A549 (cell line): ENCODE data around the gene LOXL1. TPM values are rescaled to one million over a fixed set of nuclear protein-coding genes. Genes with fewer than 3 reads are reported as not detected.

ENCODE experiments used
- ATAC-seq, 2 experiments: fragments of 200-7000 bp in 1 of 2; fragments of >200 bp in 1 of 2; cut with Nextera tagmentation in 1 of 2; cut with Tn5 transposase in 1 of 2; 3 replicates each; pipeline versions ENCODE4 v1.8.0 to v1.9.1; 2018 to 2020; ENCODE audit warnings: mild to moderate bottlenecking in 1 of 2, moderate library complexity in 1 of 2
- CTCF ChIA-PET: fragments of 300-600 bp; sonication (Branson Sonifier 250); formaldehyde crosslinking; extraction: SDS; loops from one replicate; lab custom pipeline; 2021; ENCODE audit warnings: antibody characterized with exemption, inconsistent platforms; lab: Yijun Ruan, JAX
- POLR2A ChIA-PET: fragments of 350-600 bp; formaldehyde crosslinking; extraction: SDS; loops from one replicate; lab custom pipeline; 2021; ENCODE audit warnings: antibody characterized with exemption, inconsistent platforms; lab: Yijun Ruan, JAX
- DNase-seq, 2 experiments: peaks; one replicate each; pipeline versions ENCODE4 v3.0.0 to v3.0.0-alpha.2; 2011 to 2016; ENCODE audit warnings: low read depth in 1 of 2, low spot score in 1 of 2
- FAIRE-seq: peaks from 2 replicates; lab custom pipeline; 2011; peaks lifted over from hg19 to GRCh38; lab: Jason Lieb, UNC
- H3K27ac ChIP-seq, 2 experiments: fragments of >200 bp; sonication (Bioruptor Twin); formaldehyde crosslinking; 3 replicates each; pipeline ENCODE4 v1.5.1; 2016 to 2017
- H3K4me1 ChIP-seq: fragments of >200 bp; sonication (Bioruptor Twin); formaldehyde crosslinking; 3 replicates; pipeline ENCODE4 v1.6.1; 2016
- H3K4me2 ChIP-seq: fragments of >200 bp; sonication (Bioruptor Twin); formaldehyde crosslinking; 3 replicates; pipeline ENCODE4 v1.6.1; 2016
- H3K4me3 ChIP-seq: fragments of >200 bp; sonication (Bioruptor Twin); formaldehyde crosslinking; 3 replicates; pipeline ENCODE4 v1.5.1; 2016
- H3K9me3 ChIP-seq: fragments of >200 bp; sonication (Bioruptor Twin); formaldehyde crosslinking; 3 replicates; pipeline ENCODE4 v1.6.1; 2016
- BHLHE40 ChIP-seq: IDR thresholded peaks from 2 replicates; pipeline ENCODE4 v1.6.1; 2012; ENCODE audit warnings: low read depth, low read length, inconsistent platforms
- CBX2 ChIP-seq: fragments of 200-600 bp; sonication (generic); IDR thresholded peaks from 2 replicates; pipeline ENCODE4 v1.6.1; 2016; ENCODE audit warnings: low read depth, mild to moderate bottlenecking, borderline replicate concordance
- CBX8 ChIP-seq: fragments of 200-600 bp; sonication (generic); IDR thresholded peaks from 2 replicates; pipeline ENCODE4 v1.6.1; 2016
- EHMT2 ChIP-seq: fragments of 200-600 bp; sonication (generic); IDR thresholded peaks from 2 replicates; pipeline ENCODE4 v1.6.1; 2016; ENCODE audit warnings: antibody characterized with exemption, low read depth, mild to moderate bottlenecking, moderate library complexity
- ESRRA ChIP-seq: fragments of 150-350 bp; IDR thresholded peaks from 2 replicates; pipeline ENCODE4 v1.6.1; 2014; ENCODE audit warnings: mild to moderate bottlenecking, low read length, borderline replicate concordance
- FOSB ChIP-seq: fragments of 250-450 bp; sonication (Bioruptor Pico); IDR thresholded peaks from 2 replicates; pipeline ENCODE4 v1.5.0; 2020; ENCODE audit warnings: mild to moderate bottlenecking, moderate library complexity
- FOSL2 ChIP-seq, 2 experiments: fragments of 450-650 bp in 1 of 2; fragments of >200 bp in 1 of 2; sonication (Bioruptor Twin) in 1 of 2; formaldehyde crosslinking; IDR thresholded peaks; 2 replicates each; pipeline versions ENCODE4 v1.5.0 to v1.6.1; 2016 to 2020; ENCODE audit warnings: mild to moderate bottlenecking in 1 of 2, moderate library complexity in 1 of 2
- FOXS1 ChIP-seq: fragments of 250-450 bp; sonication (Bioruptor Pico); IDR thresholded peaks from 2 replicates; pipeline ENCODE4 v1.5.0; 2020; ENCODE audit warnings: mild to moderate bottlenecking, moderate library complexity
- HES2 ChIP-seq: fragments of >200 bp; sonication (Bioruptor Twin); formaldehyde crosslinking; IDR thresholded peaks from 2 replicates; pipeline ENCODE4 v1.6.1; 2016
- HOXA7 ChIP-seq: fragments of 250-450 bp; sonication (Bioruptor Pico); IDR thresholded peaks from 2 replicates; pipeline ENCODE4 v1.5.0; 2020; ENCODE audit warnings: mild to moderate bottlenecking, moderate library complexity
- HOXB13 ChIP-seq: fragments of 250-450 bp; sonication (Bioruptor Pico); IDR thresholded peaks from 2 replicates; pipeline ENCODE4 v1.5.0; 2020; ENCODE audit warnings: low read depth, mild to moderate bottlenecking, moderate library complexity
- HOXB5 ChIP-seq: fragments of 250-450 bp; sonication (Bioruptor Pico); IDR thresholded peaks from 2 replicates; pipeline ENCODE4 v1.5.0; 2020; ENCODE audit warnings: mild to moderate bottlenecking, moderate library complexity
- JUN ChIP-seq, 2 experiments: fragments of >200 bp; sonication (Bioruptor Twin); formaldehyde crosslinking; IDR thresholded peaks; 2 replicates in 1 of 2; 3 replicates in 1 of 2; pipeline ENCODE4 v1.6.1; 2016 to 2017
- KDM1A ChIP-seq: fragments of 200-600 bp; sonication (generic); IDR thresholded peaks from 2 replicates; pipeline ENCODE4 v1.6.1; 2016; ENCODE audit warnings: low read depth, mild to moderate bottlenecking
- KDM5A ChIP-seq: fragments of 200-600 bp; sonication (generic); IDR thresholded peaks from 2 replicates; pipeline ENCODE4 v1.6.1; 2016; ENCODE audit warnings: antibody characterized with exemption, mild to moderate bottlenecking
- MAFK ChIP-seq: fragments of 450-650 bp; IDR thresholded peaks from 2 replicates; pipeline ENCODE4 v1.6.1; 2014; ENCODE audit not compliant: partially characterized antibody
- NPAS2 ChIP-seq: fragments of 250-450 bp; sonication (Bioruptor Pico); IDR thresholded peaks from 2 replicates; pipeline ENCODE4 v1.8.0; 2022; ENCODE audit warnings: mild to moderate bottlenecking, moderate library complexity, borderline replicate concordance
- PHF8 ChIP-seq: fragments of 200-600 bp; sonication (generic); IDR thresholded peaks from 2 replicates; pipeline ENCODE4 v1.6.1; 2016; ENCODE audit warnings: low read depth, mild to moderate bottlenecking, antibody characterized with exemption, moderate library complexity, borderline replicate concordance
- POLR2A ChIP-seq: IDR thresholded peaks from 2 replicates; pipeline ENCODE4 v1.6.1; 2012; ENCODE audit warnings: mild to moderate bottlenecking, low read length
- RAD21 ChIP-seq, 2 experiments: fragments of >200 bp in 1 of 2; sonication (Bioruptor Twin) in 1 of 2; formaldehyde crosslinking in 1 of 2; IDR thresholded peaks in 1 of 2; conservative IDR thresholded peaks in 1 of 2; 2 replicates in 1 of 2; 3 replicates in 1 of 2; pipeline ENCODE4 v1.6.1; 2012 to 2018; ENCODE audit warnings: inconsistent platforms in 1 of 2
- RNF2 ChIP-seq: fragments of 200-600 bp; sonication (generic); IDR thresholded peaks from 2 replicates; pipeline ENCODE4 v1.6.1; 2016; ENCODE audit warnings: low read depth, mild to moderate bottlenecking, antibody characterized with exemption, moderate library complexity, borderline replicate concordance
- SMC3 ChIP-seq: fragments of >200 bp; sonication (Bioruptor Twin); formaldehyde crosslinking; IDR thresholded peaks from 3 replicates; pipeline ENCODE4 v1.6.1; 2018; ENCODE audit warnings: inconsistent platforms
- SREBF2 ChIP-seq: fragments of 450-650 bp; IDR thresholded peaks from 2 replicates; pipeline ENCODE4 v1.6.1; 2014; ENCODE audit warnings: mild to moderate bottlenecking, moderate library complexity
- TFCP2L1 ChIP-seq: fragments of 250-450 bp; sonication (Bioruptor Pico); IDR thresholded peaks from 2 replicates; pipeline ENCODE4 v1.5.0; 2021; ENCODE audit warnings: mild to moderate bottlenecking
- ZC3H11A ChIP-seq: fragments of 450-650 bp; IDR thresholded peaks from 2 replicates; pipeline ENCODE4 v1.6.1; 2014; ENCODE audit warnings: antibody characterized with exemption, mild to moderate bottlenecking
- ZFP36 ChIP-seq: fragments of 450-650 bp; IDR thresholded peaks from 2 replicates; pipeline ENCODE4 v1.6.1; 2014; ENCODE audit warnings: borderline replicate concordance; ENCODE audit not compliant: partially characterized antibody
- WGBS: methylation state at CpG from one replicate; pipeline ENCODE4 v1.1.6; 2017; ENCODE audit errors: missing lambda C conversion rate; 5-methylcytosine and 5-hydroxymethylcytosine counted together
- polyA plus RNA-seq, 4 experiments: library from polyadenylated mRNA; depleted of rRNA in 3 of 4; stranded (reverse); fragments of >200 nt; fragmentation: RNase III in 1 of 4; extraction: RNeasy Plus Mini Kit Qiagen cat#74134 plus additional on column Dnase treatment in 1 of 4; gene quantifications; 2 replicates in 3 of 4; 3 replicates in 1 of 4; pipeline ENCODE4 v1.2.3, GENCODE V29; 2011 to 2017
- TF ChIP-seq, protein P1 (sequence below): IDR thresholded peaks from 2 replicates; pipeline ENCODE4 v1.6.1; 2012
- TF ChIP-seq, protein P2 (sequence below): fragments of 250-450 bp; sonication (Bioruptor Pico); IDR thresholded peaks from 2 replicates; pipeline ENCODE4 v1.5.0; 2021; ENCODE audit warnings: mild to moderate bottlenecking, moderate library complexity, borderline replicate concordance
- TF ChIP-seq, protein P3 (sequence below): fragments of 200-600 bp; sonication (generic); IDR thresholded peaks from 2 replicates; pipeline ENCODE4 v1.6.1; 2016; ENCODE audit warnings: antibody characterized with exemption, mild to moderate bottlenecking, moderate library complexity

LOXL1 gene
- polyA plus RNA-seq, 2 of the 4 experiments (the other 2 are of a cell fraction) = 0.62 to 0.65 TPM

DNA sequence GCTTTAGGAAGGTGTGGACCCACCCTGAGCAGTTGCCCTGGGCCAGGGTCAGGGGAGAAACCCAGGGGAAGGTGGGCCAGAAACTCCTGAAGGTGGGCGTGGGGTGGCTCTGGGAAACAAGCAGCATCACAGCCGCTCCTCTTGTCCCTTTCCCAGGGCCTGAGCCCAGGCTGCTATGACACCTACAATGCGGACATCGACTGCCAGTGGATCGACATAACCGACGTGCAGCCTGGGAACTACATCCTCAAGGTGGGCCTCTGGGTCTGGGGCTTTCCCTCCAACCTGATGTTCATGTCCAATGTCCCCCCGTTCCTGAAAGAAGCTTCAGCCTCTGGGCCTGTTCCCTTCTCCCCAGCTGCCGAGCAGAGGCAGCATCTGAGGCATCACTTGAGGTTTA, 21.4 kb downstream of the LOXL1 start (continued):
- TF ChIP-seq KDM5A (no peak), HOXA7 (no peak), FOSL2 (IDR thresholded peaks at IDR 0.05) (no peak), FOSL2 (CRISPR knock-in tag; IDR thresholded peaks at IDR 0.05) (no peak), CBX8 (no peak)

DNA sequence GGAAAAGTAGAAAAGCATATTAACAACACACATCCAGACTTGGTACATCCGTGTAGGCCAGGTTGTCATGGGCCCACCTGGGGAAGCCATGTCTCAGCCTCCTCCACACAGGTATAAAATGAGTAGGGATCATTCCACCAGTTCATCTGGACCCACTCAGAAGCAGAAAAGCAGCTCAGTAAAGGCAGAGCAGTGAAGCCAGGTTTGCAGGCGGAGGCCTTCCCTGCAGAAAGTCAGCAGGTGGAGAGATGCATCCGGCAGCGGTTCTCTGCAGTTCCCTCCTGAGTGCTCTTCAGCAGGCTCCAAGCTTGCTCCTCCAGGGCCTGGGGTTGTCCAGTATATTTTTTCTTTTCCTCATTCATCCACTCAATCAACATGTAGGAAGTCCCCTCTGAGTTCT, 22.1 kb downstream of the LOXL1 start:
- no peak for TF ChIP-seq HOXB13 (CRISPR knock-in tag)
- Histone ChIP-seq H3K9me3 (no peaks in the 10 kb centered on the region), H3K4me2 (no peak overlapping the region), H3K4me1 (no peaks in the 10 kb centered on the region), H3K27ac (no peak overlapping the region), H3K4me3 (no peak overlapping the region)
- WGBS = 93% methylated on average over 4 of the region's 4 CpGs
- POLR2A ChIA-PET = no interaction called here
- no peak for ATAC-seq
- no peak for FAIRE-seq
- CTCF ChIA-PET = interaction anchor here (0.9 to 4.4 kb wide), 6 partner anchors 13 to 105 kb away, joined by 3 to 24 read pairs (median 7); no protein-coding TSS in a partner anchor
- DNase-seq = no peak

DNA sequence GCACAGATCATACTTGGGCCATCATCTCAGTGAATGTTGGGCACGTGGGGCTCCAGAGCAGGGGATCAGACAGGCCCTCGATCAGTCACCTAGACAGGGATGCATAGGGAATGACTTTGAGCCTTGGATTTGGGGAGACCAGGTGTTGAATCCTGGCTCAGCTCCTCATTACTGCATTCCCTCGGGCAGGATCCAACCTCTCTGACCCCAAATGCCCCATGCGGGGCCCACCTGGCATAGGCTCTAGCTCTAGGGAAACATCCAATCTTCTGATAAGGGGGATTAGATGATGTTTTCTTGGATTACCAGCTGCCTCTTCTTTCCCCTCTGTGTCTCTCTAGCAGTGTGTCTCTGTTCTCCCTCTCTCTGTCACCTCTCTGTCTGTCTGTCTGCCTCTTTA, 22.7 kb downstream of the LOXL1 start:
- no peak for ATAC-seq
- Histone ChIP-seq H3K4me3 (no peak overlapping the region), H3K9me3 (no peaks in the 10 kb centered on the region), H3K4me1 (no peaks in the 10 kb centered on the region), H3K27ac (no peak overlapping the region), H3K4me2 (no peak overlapping the region)
- no peak for FAIRE-seq
- TF ChIP-seq BHLHE40 (no peak), FOXS1 (CRISPR knock-in tag) (no peak), MAFK (no peak), NPAS2 (no peak), KDM1A (no peak), HOXB5 (CRISPR knock-in tag) (no peak), KDM5A (no peak), FOSL2 (IDR thresholded peaks at IDR 0.05) (no peak), FOSL2 (CRISPR knock-in tag; IDR thresholded peaks at IDR 0.05) (no peak), RNF2 (no peak), ESRRA (no peak), TFCP2L1 (CRISPR knock-in tag) (no peak), POLR2A (no peak), SREBF2 (no peak), HOXB13 (CRISPR knock-in tag) (no peak), JUN (IDR thresholded peaks at IDR 0.05) (no peak), FOSB (CRISPR knock-in tag) (no peak), ZC3H11A (no peak), EHMT2 (no peak)
- TF ChIP-seq, protein P1, sequence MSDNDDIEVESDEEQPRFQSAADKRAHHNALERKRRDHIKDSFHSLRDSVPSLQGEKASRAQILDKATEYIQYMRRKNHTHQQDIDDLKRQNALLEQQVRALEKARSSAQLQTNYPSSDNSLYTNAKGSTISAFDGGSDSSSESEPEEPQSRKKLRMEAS = no peak
- TF ChIP-seq, protein P2, sequence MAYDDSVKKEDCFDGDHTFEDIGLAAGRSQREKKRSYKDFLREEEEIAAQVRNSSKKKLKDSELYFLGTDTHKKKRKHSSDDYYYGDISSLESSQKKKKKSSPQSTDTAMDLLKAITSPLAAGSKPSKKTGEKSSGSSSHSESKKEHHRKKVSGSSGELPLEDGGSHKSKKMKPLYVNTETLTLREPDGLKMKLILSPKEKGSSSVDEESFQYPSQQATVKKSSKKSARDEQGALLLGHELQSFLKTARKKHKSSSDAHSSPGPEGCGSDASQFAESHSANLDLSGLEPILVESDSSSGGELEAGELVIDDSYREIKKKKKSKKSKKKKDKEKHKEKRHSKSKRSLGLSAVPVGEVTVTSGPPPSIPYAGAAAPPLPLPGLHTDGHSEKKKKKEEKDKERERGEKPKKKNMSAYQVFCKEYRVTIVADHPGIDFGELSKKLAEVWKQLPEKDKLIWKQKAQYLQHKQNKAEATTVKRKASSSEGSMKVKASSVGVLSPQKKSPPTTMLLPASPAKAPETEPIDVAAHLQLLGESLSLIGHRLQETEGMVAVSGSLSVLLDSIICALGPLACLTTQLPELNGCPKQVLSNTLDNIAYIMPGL (CRISPR knock-in tag) = no peak
- ChIA-PET POLR2A (no interaction called here), CTCF (interaction anchor here (0.7 to 4.4 kb wide), 9 partner anchors 8 to 104 kb away, joined by 3 to 24 read pairs (median 5); no protein-coding TSS in a partner anchor)
- DNase-seq = no peak
- WGBS = 52% methylated on average over 4 of the region's 4 CpGs

- 65% methylated on average over 7 of the region's 10 CpGs for WGBS
- no peaks in the 10 kb centered on the region for H3K4me1 ChIP-seq
- no peak for ATAC-seq
- TF ChIP-seq SREBF2 = no peak
- no peak for TF ChIP-seq TFCP2L1 (CRISPR knock-in tag)
- TF ChIP-seq HES2 = no peak
- TF ChIP-seq, protein P3, sequence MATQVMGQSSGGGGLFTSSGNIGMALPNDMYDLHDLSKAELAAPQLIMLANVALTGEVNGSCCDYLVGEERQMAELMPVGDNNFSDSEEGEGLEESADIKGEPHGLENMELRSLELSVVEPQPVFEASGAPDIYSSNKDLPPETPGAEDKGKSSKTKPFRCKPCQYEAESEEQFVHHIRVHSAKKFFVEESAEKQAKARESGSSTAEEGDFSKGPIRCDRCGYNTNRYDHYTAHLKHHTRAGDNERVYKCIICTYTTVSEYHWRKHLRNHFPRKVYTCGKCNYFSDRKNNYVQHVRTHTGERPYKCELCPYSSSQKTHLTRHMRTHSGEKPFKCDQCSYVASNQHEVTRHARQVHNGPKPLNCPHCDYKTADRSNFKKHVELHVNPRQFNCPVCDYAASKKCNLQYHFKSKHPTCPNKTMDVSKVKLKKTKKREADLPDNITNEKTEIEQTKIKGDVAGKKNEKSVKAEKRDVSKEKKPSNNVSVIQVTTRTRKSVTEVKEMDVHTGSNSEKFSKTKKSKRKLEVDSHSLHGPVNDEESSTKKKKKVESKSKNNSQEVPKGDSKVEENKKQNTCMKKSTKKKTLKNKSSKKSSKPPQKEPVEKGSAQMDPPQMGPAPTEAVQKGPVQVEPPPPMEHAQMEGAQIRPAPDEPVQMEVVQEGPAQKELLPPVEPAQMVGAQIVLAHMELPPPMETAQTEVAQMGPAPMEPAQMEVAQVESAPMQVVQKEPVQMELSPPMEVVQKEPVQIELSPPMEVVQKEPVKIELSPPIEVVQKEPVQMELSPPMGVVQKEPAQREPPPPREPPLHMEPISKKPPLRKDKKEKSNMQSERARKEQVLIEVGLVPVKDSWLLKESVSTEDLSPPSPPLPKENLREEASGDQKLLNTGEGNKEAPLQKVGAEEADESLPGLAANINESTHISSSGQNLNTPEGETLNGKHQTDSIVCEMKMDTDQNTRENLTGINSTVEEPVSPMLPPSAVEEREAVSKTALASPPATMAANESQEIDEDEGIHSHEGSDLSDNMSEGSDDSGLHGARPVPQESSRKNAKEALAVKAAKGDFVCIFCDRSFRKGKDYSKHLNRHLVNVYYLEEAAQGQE = no peak
- no peak for TF ChIP-seq PHF8
- no peak for TF ChIP-seq SMC3
- TF ChIP-seq ZFP36 = no peak
- TF ChIP-seq NPAS2 = no peak
- TF ChIP-seq CBX2 = no peak
- no peak for TF ChIP-seq RAD21 (conservative IDR thresholded peaks at IDR 0.05 in 1 of 2, IDR thresholded peaks at IDR 0.05 in 1 of 2)
These were observed 23.2 kb downstream of the LOXL1 start for GRCh38 chr15:73949496-73949895.

More at GRCh38 chr15:73949496-73949895, 23.2 kb downstream of the LOXL1 start:
- DNase-seq (no peak), FAIRE-seq (no peak)
- ChIA-PET POLR2A (no interaction called here), CTCF (interaction anchor here (0.7 to 4.4 kb wide), 9 partner anchors 8 to 371 kb away, joined by 3 to 24 read pairs (median 5); no protein-coding TSS in a partner anchor)
- no peaks in the 10 kb centered on the region for H3K9me3 ChIP-seq
- H3K4me2 ChIP-seq = no peak overlapping the region
- H3K27ac ChIP-seq = no peak overlapping the region
- H3K4me3 ChIP-seq = no peak overlapping the region
